Pancreas (tissue), 10 donors: Measurements from ENCODE around the gene SARS2. TPM values are rescaled to one million over a fixed set of nuclear protein-coding genes. Genes with fewer than 3 reads are reported as not detected.

Source experiments
- ATAC-seq, 4 donors: fragments of 200-7000 bp; cut with Tn5 transposase; one replicate each; pipeline versions ENCODE4 v1.8.0 to v1.9.1; 2020; ENCODE audit warnings: mild to moderate bottlenecking in 4 of 4, moderate library complexity in 4 of 4
- DNase-seq, 6 donors: peaks; one replicate each; pipeline ENCODE4 v3.0.0-alpha.2; 2020
- FAIRE-seq: peaks from 2 replicates; lab custom pipeline; 2012; peaks lifted over from hg19 to GRCh38; lab: Jason Lieb, UNC
- H3K27ac ChIP-seq, 4 donors: fragments of 200-600 bp; sonication (generic); 1 replicate in 3 of 4; 2 replicates in 1 of 4; pipeline versions ENCODE4 v1.5.0 to v1.8.0; 2020
- H3K27me3 ChIP-seq, 4 donors: fragments of 200-600 bp; one replicate each; pipeline ENCODE4 v1.8.0; 2021
- H3K36me3 ChIP-seq, 3 donors: fragments of 200-600 bp; sonication (generic) in 1 of 3; one replicate each; pipeline versions ENCODE4 v1.5.0 to v1.8.0; 2020 to 2021
- H3K4me1 ChIP-seq, 3 donors: fragments of 200-600 bp; one replicate each; pipeline ENCODE4 v1.8.0; 2021
- H3K4me3 ChIP-seq, 4 donors: fragments of 200-600 bp; sonication (generic) in 2 of 4; one replicate each; pipeline versions ENCODE4 v1.5.0 to v1.8.0; 2020 to 2021
- H3K9me3 ChIP-seq, 4 donors: fragments of 200-600 bp; one replicate each; pipeline ENCODE4 v1.8.0; 2021
- CTCF ChIP-seq, 4 donors: fragments of 200-600 bp; sonication (generic) in 3 of 4; IDR thresholded peaks; one replicate each; pipeline versions ENCODE4 v1.5.0 to v1.8.0; 2021; ENCODE audit warnings: antibody characterized with exemption in 4 of 4
- WGBS, 2 donors: extraction: QIAGEN DNeasy Blood & Tissue Kit; methylation state at CpG; one replicate each; pipeline ENCODE4 v1.1.7; 2013; 5-methylcytosine and 5-hydroxymethylcytosine counted together
- intact Hi-C, 3 donors: fragments of 100-400 bp; cut with DNase I; formaldehyde crosslinking; loops; one replicate each; pipeline versions ENCODE4 v1.11.1 to v1.14.2; 2022
- polyA plus RNA-seq, 2 donors: library from polyadenylated mRNA; stranded (reverse); fragments of 200-250 nt; gene quantifications; one replicate each; pipeline ENCODE4 v1.2.3, GENCODE V29; 2013
- total RNA-seq, 6 donors: library from RNA; stranded (reverse); fragmentation: NEBNext Ultra II Directional in 4 of 6; extraction: Animal tissue kit (Norgen Biotek cat#: 25700) in 4 of 6; gene quantifications; one replicate each; pipeline versions ENCODE4 v1.2.1 to v1.2.4, GENCODE V29; 2021 to 2023
- donor health status: healthy with polysubstance abuse.
- donor health status: DM: no; HTN: no; CAD: no; lungs with moderate emphysema.
- donor health status: DM: no; HTN: no; CAD: no.
- donor health status: control.
- donor health status: control.
- donor health status: Bipolar disorder and iron deficiency.
- donor health status: DM: yes; HTN: yes; CAD: no.
- donor health status: DM: no; HTN: no; CAD: no.
- donor health status: DM: no; HTN: no; CAD: no.
- donor health status: DM: yes; HTN: yes; CAD: no.

The SARS2 gene
- total RNA-seq (10 to 100 TPM in 5 of 6 donors, 1 to 10 TPM in 1; 8.8 to 21.8 (median 14.0) TPM), polyA plus RNA-seq (10 to 100 TPM; 73.2 to 80.6 TPM)

GRCh38 chr19:38929929-38930775, at the start of gene SARS2:
TSS of gene SARS2 (minus strand) at chr19:38930763. CDS start at chr19:38930736, 27 bp downstream.
- DNase-seq (peak; percentile 86 to 98 (median 94)), ATAC-seq (peak; percentile 85 to 96 (median 86)), FAIRE-seq (no peak)
- no peaks in the 10 kb centered on the region for H3K9me3 ChIP-seq
- peak within 1 kb of the TSS; percentile 49 to 93 (median 87) for H3K27ac ChIP-seq
- H3K4me3 ChIP-seq: peak within 1 kb of the TSS; percentile 46 to 66 (median 55)
- intact Hi-C loops: loop anchor here in 1 of 3 donors (10.0 kb wide), 1 partner anchor 415 kb away; no protein-coding TSS in a partner anchor
- peak; percentile 98 to 100 (median 98) for TF ChIP-seq CTCF (IDR thresholded peaks at IDR 0.05)
- WGBS, 2 donors: 1 to 2% methylated on average over 49 of the region's 49 CpGs
- peaks cover 4 to 13% (median 7%) of the 10 kb centered on the region in 3 donors for H3K4me1 ChIP-seq
- no peaks in the 10 kb centered on the region for H3K27me3 ChIP-seq
- H3K36me3 ChIP-seq: peaks cover 0 to 10% (median 0%) of the 10 kb centered on the region in 3 donors

- no peak overlapping the region for H3K27ac ChIP-seq
- H3K36me3 ChIP-seq: no peaks in the 10 kb centered on the region
- H3K27me3 ChIP-seq: no peaks in the 10 kb centered on the region
- no peak overlapping the region for H3K4me3 ChIP-seq
- H3K9me3 ChIP-seq: no peaks in the 10 kb centered on the region
- DNase-seq (no peak), FAIRE-seq (no peak), ATAC-seq (no peak)
- intact Hi-C loops: no loop called here
- 63 to 73% methylated on average over 5 of the region's 5 CpGs for WGBS, 2 donors
- H3K4me1 ChIP-seq: peaks cover 4 to 14% (median 12%) of the 10 kb centered on the region in 3 donors
- no peak for TF ChIP-seq CTCF (IDR thresholded peaks at IDR 0.05)
Observed at GRCh38 chr19:38979812-38980211, 49.2 kb upstream of the SARS2 start.

GRCh38 chr19:38978326-38978689, 47.7 kb upstream of the SARS2 start:
- DNase-seq (no peak), FAIRE-seq (no peak), ATAC-seq (no peak)
- H3K4me1 ChIP-seq: peaks cover 4 to 21% (median 12%) of the 10 kb centered on the region in 3 donors
- 38 to 44% methylated on average over 3 of the region's 3 CpGs for WGBS, 2 donors
- no peak overlapping the region for H3K4me3 ChIP-seq
- H3K36me3 ChIP-seq: no peaks in the 10 kb centered on the region
- no peaks in the 10 kb centered on the region for H3K27me3 ChIP-seq
- no peak for TF ChIP-seq CTCF (IDR thresholded peaks at IDR 0.05)
- H3K9me3 ChIP-seq: no peaks in the 10 kb centered on the region
- peak overlapping the region in 1 of 4 donors; percentile 16 for H3K27ac ChIP-seq
- intact Hi-C loops: no loop called here

- H3K4me1 ChIP-seq: peaks cover 4 to 21% (median 12%) of the 10 kb centered on the region in 3 donors
- ATAC-seq: no peak
- H3K27ac ChIP-seq: peak overlapping the region in 1 of 4 donors; percentile 16
- intact Hi-C loops: no loop called here
- no peak for DNase-seq
- no peaks in the 10 kb centered on the region for H3K36me3 ChIP-seq
- no peaks in the 10 kb centered on the region for H3K27me3 ChIP-seq
- no peak for FAIRE-seq
- TF ChIP-seq CTCF (IDR thresholded peaks at IDR 0.05): no peak
- no peak overlapping the region for H3K4me3 ChIP-seq
- no peaks in the 10 kb centered on the region for H3K9me3 ChIP-seq
- WGBS, 2 donors: 74 to 77% methylated on average over 15 of the region's 15 CpGs
Observed at GRCh38 chr19:38977445-38978325, 47.1 kb upstream of the SARS2 start.
